NT2/D1 (cell line): ENCODE results near the gene ACTR5.

Experiments
- SUZ12 ChIP-seq: IDR thresholded peaks from 2 replicates; pipeline ENCODE4 v1.6.1; 2011; ENCODE audit not compliant: insufficient read length, insufficient read depth; ENCODE audit errors: extremely low read depth
- ZNF274 ChIP-seq: IDR thresholded peaks from 2 replicates; pipeline ENCODE4 v1.6.1; 2011; ENCODE audit warnings: mild to moderate bottlenecking, low read depth, low read length

GRCh38 chr20:38700141-38700540 is 48.1 kb upstream of the ACTR5 start:
- no peak for TF ChIP-seq ZNF274
- TF ChIP-seq SUZ12, result no peak
